GM18520 (cell line): ENCODE results near the gene ADAP1.
"Not testable (repeated sequence)": the region's sequence is repeated elsewhere in the genome, so short reads cannot be mapped to it uniquely, and the experiment has no call there.

Experiments used
- ATAC-seq: cut with Tn5 transposase; IDR thresholded peaks from one replicate; pipeline ENCODE4 v1.9.1; 2021; ENCODE audit not compliant: unreplicated experiment

ADAP1 gene

GRCh38 chr7:883055-884021, 71.1 kb downstream of the ADAP1 start:
- no peak for ATAC-seq

- ATAC-seq, result no peak
Observed at GRCh38 chr7:882336-883035, 72.0 kb downstream of the ADAP1 start.

- no peak for ATAC-seq
Observed at GRCh38 chr7:881441-882234, 72.8 kb downstream of the ADAP1 start.

GRCh38 chr7:880450-880849, 74.0 kb downstream of the ADAP1 start:
- no peak for ATAC-seq

GRCh38 chr7:879706-880105, 74.8 kb downstream of the ADAP1 start:
- ATAC-seq, result no peak

- ATAC-seq, result no peak
Observed at GRCh38 chr7:879093-879492, 75.4 kb downstream of the ADAP1 start.

GRCh38 chr7:877312-878232, 76.9 kb downstream of the ADAP1 start:
- ATAC-seq, result no peak

GRCh38 chr7:876972-877311, 77.5 kb downstream of the ADAP1 start:
- ATAC-seq, result no peak

- peak; percentile 63 for ATAC-seq
Observed at GRCh38 chr7:876077-876971, 78.2 kb downstream of the ADAP1 start, which contains the start of gene GET4. Gene GET4, plus strand, starts transcription at chr7:876554. Its CDS starts 92 bp downstream, at chr7:876646.

- ATAC-seq, result no peak
Observed at GRCh38 chr7:875476-876076, 78.9 kb downstream of the ADAP1 start.

- ATAC-seq, result no peak
Observed at GRCh38 chr7:875051-875450, 79.4 kb downstream of the ADAP1 start.

- ATAC-seq, result no peak
Observed at GRCh38 chr7:874031-874749, 80.3 kb downstream of the ADAP1 start.

GRCh38 chr7:873367-874002, 81.0 kb downstream of the ADAP1 start:
- ATAC-seq, result no peak

- not testable (repeated sequence) for ATAC-seq
Observed at GRCh38 chr7:872685-873084, 81.8 kb downstream of the ADAP1 start.

- no peak for ATAC-seq
Observed at GRCh38 chr7:871900-872537, 82.5 kb downstream of the ADAP1 start.

GRCh38 chr7:869348-869747, 85.1 kb downstream of the ADAP1 start:
- no peak for ATAC-seq

- no peak for ATAC-seq
Observed at GRCh38 chr7:868189-868486, 86.3 kb downstream of the ADAP1 start.
